ENCODE results near the gene ITPKA. TPM values are rescaled to one million over a fixed set of nuclear protein-coding genes. Genes with fewer than 3 reads are reported as not detected.

Gene ITPKA
- total RNA-seq, 2 experiments from 2014 or later = 0.35 TPM; not detected in 1

- Mint-ChIP-seq H3K4me3 (no peak overlapping the region), H3K9me3 (no peaks in the 10 kb centered on the region), H3K27ac (peak overlapping the region; percentile 2), H3K27me3 (peaks cover 65% of the 10 kb centered on the region), H3K4me1 (peaks cover 22% of the 10 kb centered on the region), H3K36me3 (ENCODE audit: low read depth) (no peaks in the 10 kb centered on the region)
- DNase-seq = no peak
- CTCF ChIA-PET = interaction anchor here (0.5 to 0.6 kb wide), 2 partner anchors 95 to 1427 kb away, joined by 4 read pairs; no protein-coding TSS in a partner anchor
- POLR2A ChIA-PET = no interaction called here
Measured at GRCh38 chr15:41504751-41505492, 11.2 kb downstream of the ITPKA start.

DNA sequence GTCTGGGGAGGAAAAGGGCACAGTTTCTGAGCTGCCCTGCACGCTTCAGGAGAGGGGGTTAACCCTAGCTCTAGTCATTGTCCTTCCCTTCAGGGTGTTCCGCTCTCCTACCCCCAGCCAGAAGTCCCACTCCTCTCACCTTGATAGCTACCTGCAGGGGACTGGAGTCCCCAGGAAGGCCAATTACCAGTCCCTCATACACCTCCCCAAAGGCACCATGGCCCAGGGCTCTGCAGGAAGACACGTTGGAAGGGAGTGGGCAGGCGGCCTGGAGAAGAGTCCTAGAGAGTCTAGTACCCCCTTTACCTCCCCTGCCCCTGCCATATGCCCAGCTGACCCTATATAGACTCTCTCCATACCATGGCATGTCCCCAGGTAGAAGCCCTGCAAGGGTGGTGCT, 12.1 kb downstream of the ITPKA start:
- H3K9me3 Mint-ChIP-seq = no peaks in the 10 kb centered on the region
- POLR2A ChIA-PET = no interaction called here
- H3K36me3 Mint-ChIP-seq (ENCODE audit: low read depth) = no peaks in the 10 kb centered on the region
- no peak for DNase-seq
- H3K27me3 Mint-ChIP-seq = peaks cover 68% of the 10 kb centered on the region
- H3K4me1 Mint-ChIP-seq = peaks cover 19% of the 10 kb centered on the region
- CTCF ChIA-PET = interaction anchor here (0.6 kb wide), 1 partner anchor 96 kb away, joined by 4 read pairs; no protein-coding TSS in a partner anchor
- H3K4me3 Mint-ChIP-seq = no peak overlapping the region
- no peak overlapping the region for H3K27ac Mint-ChIP-seq

DNA sequence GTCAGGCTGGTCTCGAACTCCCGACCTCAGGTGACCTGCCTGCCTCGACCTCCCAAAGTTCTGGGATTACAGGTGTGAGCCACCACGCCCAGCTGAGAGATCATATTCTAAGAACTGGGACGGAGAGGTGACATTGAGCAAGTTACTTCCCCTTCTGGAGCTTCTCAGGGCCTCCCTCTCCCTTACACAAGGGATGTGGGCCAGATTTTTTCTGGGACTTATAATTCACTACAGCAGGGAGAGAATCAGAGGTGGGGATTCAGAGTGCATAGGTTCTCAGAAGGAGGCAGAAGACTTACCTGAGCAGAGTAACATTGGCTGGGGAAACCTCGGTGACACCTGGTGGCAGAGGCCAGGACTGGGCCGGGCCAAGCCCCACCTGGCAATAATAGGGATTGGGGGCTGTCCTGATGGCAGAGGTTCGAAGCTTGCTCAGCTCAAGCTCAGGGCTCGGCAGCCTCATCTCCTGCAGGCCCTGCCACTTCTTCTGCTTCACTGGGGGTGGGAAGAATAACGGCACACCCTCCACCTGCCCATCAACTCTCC, 13.2 kb downstream of the ITPKA start:
- no peaks in the 10 kb centered on the region for H3K36me3 Mint-ChIP-seq (ENCODE audit: low read depth)
- POLR2A ChIA-PET = interaction anchor here (0.5 to 0.6 kb wide), 2 partner anchors 25 to 262 kb away, joined by 4 to 6 read pairs; no protein-coding TSS in a partner anchor
- no peak overlapping the region for H3K4me3 Mint-ChIP-seq
- no peaks in the 10 kb centered on the region for H3K9me3 Mint-ChIP-seq
- H3K27ac Mint-ChIP-seq = no peak overlapping the region
- no peak for DNase-seq
- peaks cover 14% of the 10 kb centered on the region for H3K4me1 Mint-ChIP-seq
- peaks cover 61% of the 10 kb centered on the region for H3K27me3 Mint-ChIP-seq
- CTCF ChIA-PET = interaction anchor here (1.0 to 1.3 kb wide), 2 partner anchors 15 to 16 kb away, joined by 3 read pairs; no protein-coding TSS in a partner anchor

- POLR2A ChIA-PET = no interaction called here
- Mint-ChIP-seq H3K4me1 (peaks cover 14% of the 10 kb centered on the region), H3K4me3 (no peak overlapping the region), H3K27ac (no peak overlapping the region), H3K36me3 (ENCODE audit: low read depth) (no peaks in the 10 kb centered on the region), H3K9me3 (no peaks in the 10 kb centered on the region), H3K27me3 (peaks cover 61% of the 10 kb centered on the region)
- no peak for DNase-seq
- CTCF ChIA-PET = interaction anchor here (0.6 to 1.3 kb wide), 4 partner anchors 14 to 53 kb away, joined by 3 to 4 read pairs (median 3); no protein-coding TSS in a partner anchor
Measured at GRCh38 chr15:41507820-41508290, 14.2 kb downstream of the ITPKA start.

DNA sequence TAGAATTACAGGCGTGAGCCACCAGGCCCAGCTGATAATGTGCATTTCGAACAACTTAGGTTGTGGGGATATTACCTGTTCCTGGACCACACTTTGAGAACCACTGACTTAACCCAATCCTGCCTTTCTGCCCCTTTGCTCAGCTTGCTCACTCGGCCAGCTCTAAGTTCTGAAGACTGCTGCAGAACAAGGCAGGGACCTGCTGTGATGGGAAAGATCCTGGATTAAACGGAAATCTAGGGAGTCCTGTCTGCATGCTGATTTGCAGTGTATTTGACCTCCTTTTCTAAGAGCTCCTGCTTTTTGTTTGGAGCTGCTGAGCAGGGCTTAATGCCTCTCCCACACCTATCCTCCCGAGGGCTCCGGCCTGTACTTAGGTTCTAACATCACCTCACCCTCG, 17.1 kb downstream of the ITPKA start:
- ChIA-PET CTCF (interaction anchor here (1.1 to 1.3 kb wide), 3 partner anchors 31 to 117 kb away, joined by 3 to 4 read pairs (median 3); no protein-coding TSS in a partner anchor), POLR2A (no interaction called here)
- Mint-ChIP-seq H3K4me3 (no peak overlapping the region), H3K9me3 (no peaks in the 10 kb centered on the region), H3K27me3 (peaks cover 53% of the 10 kb centered on the region), H3K27ac (no peak overlapping the region), H3K4me1 (peaks cover 33% of the 10 kb centered on the region), H3K36me3 (ENCODE audit: low read depth) (no peaks in the 10 kb centered on the region)
- no peak for DNase-seq

DNA sequence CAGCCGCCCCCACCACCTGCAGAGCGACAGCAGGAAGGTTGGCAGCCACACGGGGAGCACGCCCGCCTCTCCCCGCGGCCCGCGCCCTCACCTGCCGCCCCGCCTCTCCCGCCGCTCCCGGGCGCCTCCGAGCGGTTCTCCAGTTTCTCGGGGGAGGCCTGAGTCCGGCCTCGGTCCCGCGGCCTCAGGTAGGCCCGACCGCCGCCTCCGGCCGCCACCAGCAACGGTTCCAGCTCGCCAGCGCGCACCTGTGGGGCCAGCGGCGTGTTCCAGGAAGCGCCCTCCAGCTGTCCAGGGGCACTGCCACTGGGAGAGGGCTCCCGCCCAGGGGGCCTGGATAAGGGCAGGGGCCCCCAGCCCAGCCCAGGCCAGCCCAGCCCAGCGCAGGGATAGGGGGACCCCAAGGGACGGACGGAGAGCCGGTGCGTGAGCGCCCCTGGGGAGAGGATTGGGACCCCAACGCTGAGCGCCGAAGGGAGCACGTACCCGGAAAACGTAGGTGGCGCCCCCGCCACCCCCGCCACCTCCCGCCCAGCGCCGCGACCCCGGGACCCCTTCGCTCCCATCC, 17.7 kb downstream of the ITPKA start:
- no peak overlapping the region for H3K4me3 Mint-ChIP-seq
- ChIA-PET POLR2A (no interaction called here), CTCF (interaction anchor here (1.1 to 1.3 kb wide), 3 partner anchors 32 to 116 kb away, joined by 3 to 4 read pairs (median 3); no protein-coding TSS in a partner anchor)
- no peaks in the 10 kb centered on the region for H3K36me3 Mint-ChIP-seq (ENCODE audit: low read depth)
- DNase-seq = no peak
- H3K27me3 Mint-ChIP-seq = peaks cover 49% of the 10 kb centered on the region
- no peaks in the 10 kb centered on the region for H3K9me3 Mint-ChIP-seq
- peaks cover 33% of the 10 kb centered on the region for H3K4me1 Mint-ChIP-seq
- H3K27ac Mint-ChIP-seq = no peak overlapping the region

DNA sequence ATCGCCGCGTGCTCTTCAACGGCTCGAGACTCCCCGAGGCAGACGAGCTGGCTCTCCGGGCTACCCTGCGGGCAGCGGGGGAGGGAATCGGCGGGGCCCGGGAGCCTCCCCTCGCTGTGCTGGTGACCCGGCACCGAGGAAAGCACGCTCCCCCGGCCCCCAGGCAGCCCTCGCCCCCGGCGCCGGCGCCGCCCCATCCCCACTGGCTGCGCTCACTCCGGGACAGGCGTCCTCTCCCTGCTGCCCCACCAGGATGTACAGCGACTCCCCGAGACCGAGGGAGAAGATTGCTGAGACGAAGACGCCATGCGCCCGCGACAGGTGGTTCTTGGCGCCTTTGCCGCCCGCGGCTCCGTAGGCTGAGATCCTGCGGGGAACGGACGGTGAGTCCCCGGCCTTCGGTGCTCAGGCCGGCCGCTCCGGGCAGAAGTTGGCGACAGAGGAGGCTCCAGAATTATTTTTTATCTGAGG, 18.3 kb downstream of the ITPKA start:
- Mint-ChIP-seq H3K4me1 (peaks cover 33% of the 10 kb centered on the region), H3K27ac (no peak overlapping the region), H3K36me3 (ENCODE audit: low read depth) (peaks cover 2% of the 10 kb centered on the region), H3K27me3 (peaks cover 45% of the 10 kb centered on the region), H3K9me3 (no peaks in the 10 kb centered on the region), H3K4me3 (peak overlapping the region; percentile 57)
- ChIA-PET CTCF (interaction anchor here (1.1 to 1.3 kb wide), 2 partner anchors 32 to 34 kb away, joined by 3 read pairs; no protein-coding TSS in a partner anchor), POLR2A (no interaction called here)
- DNase-seq = peak; percentile 26

GRCh38 chr15:41512512-41512939, 18.9 kb downstream of the ITPKA start:
- Mint-ChIP-seq H3K4me1 (peaks cover 33% of the 10 kb centered on the region), H3K9me3 (no peaks in the 10 kb centered on the region), H3K36me3 (ENCODE audit: low read depth) (peaks cover 3% of the 10 kb centered on the region), H3K4me3 (peak overlapping the region; percentile 57), H3K27me3 (peaks cover 39% of the 10 kb centered on the region), H3K27ac (no peak overlapping the region)
- ChIA-PET CTCF (no interaction called here), POLR2A (no interaction called here)
- no peak for DNase-seq

GRCh38 chr15:41512940-41513505, 19.3 kb downstream of the ITPKA start:
- peaks cover 35% of the 10 kb centered on the region for H3K27me3 Mint-ChIP-seq
- H3K4me3 Mint-ChIP-seq = peak overlapping the region; percentile 48
- ChIA-PET POLR2A (no interaction called here), CTCF (interaction anchor here (0.9 kb wide), 1 partner anchor 18 kb away, joined by 3 read pairs; no protein-coding TSS in a partner anchor)
- peak; percentile 46 for DNase-seq
- H3K36me3 Mint-ChIP-seq (ENCODE audit: low read depth) = peaks cover 3% of the 10 kb centered on the region
- H3K4me1 Mint-ChIP-seq = peaks cover 33% of the 10 kb centered on the region
- H3K27ac Mint-ChIP-seq = peak overlapping the region; percentile 60
- no peaks in the 10 kb centered on the region for H3K9me3 Mint-ChIP-seq

GRCh38 chr15:41513506-41514227, 20.0 kb downstream of the ITPKA start, which contains the start of gene LTK:
TSS of gene LTK (minus strand) at chr15:41513827. CDS start at chr15:41513709, 118 bp downstream.
- Mint-ChIP-seq H3K27ac (peak within 1 kb of the TSS; percentile 60), H3K9me3 (no peaks in the 10 kb centered on the region), H3K27me3 (peaks cover 35% of the 10 kb centered on the region), H3K36me3 (ENCODE audit: low read depth) (peaks cover 3% of the 10 kb centered on the region), H3K4me1 (peaks cover 33% of the 10 kb centered on the region), H3K4me3 (peak within 1 kb of the TSS; percentile 48)
- DNase-seq = peak; percentile 19
- CTCF ChIA-PET = interaction anchor here (0.9 kb wide), 1 partner anchor 17 kb away, joined by 3 read pairs; no protein-coding TSS in a partner anchor
- POLR2A ChIA-PET = interaction anchor here (0.6 kb wide), 1 partner anchor 18 kb away, joined by 3 read pairs; no protein-coding TSS in a partner anchor

GRCh38 chr15:41517895-41518449, 24.3 kb downstream of the ITPKA start:
- POLR2A ChIA-PET = no interaction called here
- CTCF ChIA-PET = interaction anchor here (0.5 to 1.4 kb wide), 2 partner anchors 17 to 651 kb away, joined by 3 to 4 read pairs; no protein-coding TSS in a partner anchor

More at GRCh38 chr15:41517895-41518449, 24.3 kb downstream of the ITPKA start:
- H3K9me3 Mint-ChIP-seq = no peaks in the 10 kb centered on the region
- H3K36me3 Mint-ChIP-seq (ENCODE audit: low read depth) = peaks cover 3% of the 10 kb centered on the region
- H3K4me3 Mint-ChIP-seq = no peak overlapping the region
- H3K27ac Mint-ChIP-seq = no peak overlapping the region
- no peak for DNase-seq
- H3K27me3 Mint-ChIP-seq = peaks cover 8% of the 10 kb centered on the region
- peaks cover 22% of the 10 kb centered on the region for H3K4me1 Mint-ChIP-seq
